ENCODE measurements around the gene STARD3NL. TPM values are rescaled to one million over a fixed set of nuclear protein-coding genes. Genes with fewer than 3 reads are reported as not detected.
"Not testable (repeated sequence)": the region's sequence is repeated elsewhere in the genome, so short reads cannot be mapped to it uniquely, and the experiment has no call there.

Gene STARD3NL
- total RNA-seq, 4 donors from 2014 or later, result 2.6 to 41.4 (median 28.6) TPM

DNA sequence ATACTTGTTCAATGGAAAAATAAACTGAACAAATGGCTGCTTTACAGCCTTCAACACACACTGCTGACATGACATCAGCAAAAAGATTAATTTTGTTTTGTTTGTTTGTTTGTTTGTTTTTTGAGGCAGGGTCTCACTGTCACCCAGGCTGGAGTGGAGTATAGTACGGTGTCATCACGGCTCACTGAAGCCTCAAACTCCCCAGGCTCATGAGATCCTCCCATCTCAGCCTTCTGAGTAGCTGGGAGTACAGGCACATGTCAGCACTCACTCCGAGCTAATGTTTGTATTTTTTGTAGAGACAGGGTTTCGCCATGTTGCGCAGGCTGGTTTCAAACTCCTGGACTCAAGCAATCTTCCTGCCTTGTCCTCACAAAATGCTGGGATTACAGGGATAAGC, 84.5 kb downstream of the STARD3NL start:
- Histone ChIP-seq H3K4me1 (no peaks in the 10 kb centered on the region), H3K27ac (no peak overlapping the region), H3K27me3 (no peaks in the 10 kb centered on the region), H3K9me3 (no peaks in the 10 kb centered on the region), H3K36me3 (no peaks in the 10 kb centered on the region), H3K4me3 (no peak overlapping the region)
- 65 to 79% methylated on average over 4 to 5 of the region's 5 CpGs for WGBS, 2 donors (ENCODE audit: low coverage in 1 of 2)
- intact Hi-C loops (cut with DNase I; ENCODE audit: low total_unique reads) (no loop called here), in situ Hi-C loops (cut with MboI; ENCODE audit: low pct_ligation_motif_present in 1 of 4, low pct_unique_long_range_greater_than_20kb in 1 of 4, low sequenced_read_pairs in 3 of 4) (no loop called here)
- TF ChIP-seq, protein P1, sequence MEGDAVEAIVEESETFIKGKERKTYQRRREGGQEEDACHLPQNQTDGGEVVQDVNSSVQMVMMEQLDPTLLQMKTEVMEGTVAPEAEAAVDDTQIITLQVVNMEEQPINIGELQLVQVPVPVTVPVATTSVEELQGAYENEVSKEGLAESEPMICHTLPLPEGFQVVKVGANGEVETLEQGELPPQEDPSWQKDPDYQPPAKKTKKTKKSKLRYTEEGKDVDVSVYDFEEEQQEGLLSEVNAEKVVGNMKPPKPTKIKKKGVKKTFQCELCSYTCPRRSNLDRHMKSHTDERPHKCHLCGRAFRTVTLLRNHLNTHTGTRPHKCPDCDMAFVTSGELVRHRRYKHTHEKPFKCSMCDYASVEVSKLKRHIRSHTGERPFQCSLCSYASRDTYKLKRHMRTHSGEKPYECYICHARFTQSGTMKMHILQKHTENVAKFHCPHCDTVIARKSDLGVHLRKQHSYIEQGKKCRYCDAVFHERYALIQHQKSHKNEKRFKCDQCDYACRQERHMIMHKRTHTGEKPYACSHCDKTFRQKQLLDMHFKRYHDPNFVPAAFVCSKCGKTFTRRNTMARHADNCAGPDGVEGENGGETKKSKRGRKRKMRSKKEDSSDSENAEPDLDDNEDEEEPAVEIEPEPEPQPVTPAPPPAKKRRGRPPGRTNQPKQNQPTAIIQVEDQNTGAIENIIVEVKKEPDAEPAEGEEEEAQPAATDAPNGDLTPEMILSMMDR (IDR thresholded peaks at IDR 0.05), result no peak
- no peak for TF ChIP-seq POLR2AphosphoS5 (IDR thresholded peaks at IDR 0.05)
- TF ChIP-seq POLR2A (IDR thresholded peaks at IDR 0.05), result no peak
- no peak for DNase-seq

DNA sequence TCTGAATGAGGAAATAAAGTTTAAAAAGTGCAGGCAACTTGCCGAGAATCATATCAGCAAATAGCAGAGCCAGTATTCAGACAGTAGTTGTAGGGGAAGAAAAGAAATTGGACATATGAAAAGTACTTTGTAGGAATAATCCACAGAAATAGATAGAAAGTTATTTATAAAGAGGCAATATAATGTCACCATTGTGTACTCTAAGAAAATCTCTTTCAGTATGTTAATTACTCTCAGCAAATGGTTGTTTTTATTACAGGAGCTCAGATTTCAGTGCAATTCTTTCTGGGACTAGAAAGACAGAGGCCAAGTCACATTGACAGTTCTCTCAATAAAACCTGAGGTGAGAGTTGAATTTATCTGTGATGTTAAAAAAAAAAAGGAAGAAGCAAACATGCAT, 85.2 kb downstream of the STARD3NL start:
- intact Hi-C loops (cut with DNase I; ENCODE audit: low total_unique reads); DNase-seq; H3K9me3 ChIP-seq; H3K4me1 ChIP-seq; H3K27me3 ChIP-seq; H3K4me3 ChIP-seq; in situ Hi-C loops (cut with MboI; ENCODE audit: low pct_ligation_motif_present in 1 of 4, low pct_unique_long_range_greater_than_20kb in 1 of 4, low sequenced_read_pairs in 3 of 4); H3K36me3 ChIP-seq; H3K27ac ChIP-seq: not testable (repeated sequence)
- WGBS, 2 donors (ENCODE audit: low coverage in 1 of 2), result 20 to 36% methylated on average over 1 of the region's 1 CpG

DNA sequence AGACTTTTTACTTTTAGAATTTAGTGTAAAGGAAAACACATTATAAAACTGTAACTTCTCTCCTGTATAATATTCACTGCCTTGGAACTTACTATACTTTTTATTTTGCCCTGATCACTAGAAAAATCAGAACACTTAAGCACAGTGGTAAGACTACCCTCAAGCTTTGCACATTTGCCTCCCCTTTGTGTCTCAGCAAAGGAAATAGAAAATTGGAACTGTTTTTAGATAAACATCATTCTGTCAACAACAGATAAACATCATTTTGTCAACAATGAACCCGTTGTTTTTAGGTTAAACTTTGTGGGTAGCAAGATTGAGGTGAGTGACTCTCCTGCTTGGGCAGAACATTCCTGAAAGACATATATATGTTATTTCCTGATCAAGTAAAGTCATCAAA, 86.6 kb downstream of the STARD3NL start:
- in situ Hi-C loops (cut with MboI; ENCODE audit: low pct_ligation_motif_present in 1 of 4, low pct_unique_long_range_greater_than_20kb in 1 of 4, low sequenced_read_pairs in 3 of 4); H3K36me3 ChIP-seq; H3K27me3 ChIP-seq; H3K27ac ChIP-seq; H3K4me3 ChIP-seq; DNase-seq; H3K9me3 ChIP-seq; H3K4me1 ChIP-seq; intact Hi-C loops (cut with DNase I; ENCODE audit: low total_unique reads): not testable (repeated sequence)
- 0 to 45% methylated on average over 1 of the region's 1 CpG for WGBS, 2 donors (ENCODE audit: low coverage in 1 of 2)

DNA sequence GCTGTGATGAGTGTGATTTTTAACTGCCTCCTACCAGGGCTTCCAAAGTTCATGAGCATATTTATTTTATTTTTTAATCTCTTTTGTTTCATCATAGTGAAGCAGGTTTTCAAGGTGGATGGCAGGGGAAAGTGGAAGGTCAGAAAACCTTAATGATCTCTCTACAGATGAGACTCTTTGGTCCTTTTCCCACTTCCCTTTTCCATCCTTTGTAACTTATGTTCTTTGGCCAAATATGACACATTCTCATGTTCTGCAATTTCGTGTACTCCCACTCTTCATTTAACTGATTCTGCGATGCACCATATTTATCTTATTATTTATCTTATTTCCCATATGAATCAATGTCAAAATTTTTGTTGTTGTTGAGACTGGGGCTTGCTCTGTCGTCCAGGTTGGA, 87.9 kb downstream of the STARD3NL start:
- intact Hi-C loops (cut with DNase I; ENCODE audit: low total_unique reads); H3K36me3 ChIP-seq; DNase-seq; in situ Hi-C loops (cut with MboI; ENCODE audit: low pct_ligation_motif_present in 1 of 4, low pct_unique_long_range_greater_than_20kb in 1 of 4, low sequenced_read_pairs in 3 of 4); H3K27ac ChIP-seq; H3K27me3 ChIP-seq; H3K4me1 ChIP-seq; H3K4me3 ChIP-seq; H3K9me3 ChIP-seq: not testable (repeated sequence)
- WGBS, 2 donors (ENCODE audit: low coverage in 1 of 2), result 66 to 71% methylated on average over 3 of the region's 3 CpGs

DNA sequence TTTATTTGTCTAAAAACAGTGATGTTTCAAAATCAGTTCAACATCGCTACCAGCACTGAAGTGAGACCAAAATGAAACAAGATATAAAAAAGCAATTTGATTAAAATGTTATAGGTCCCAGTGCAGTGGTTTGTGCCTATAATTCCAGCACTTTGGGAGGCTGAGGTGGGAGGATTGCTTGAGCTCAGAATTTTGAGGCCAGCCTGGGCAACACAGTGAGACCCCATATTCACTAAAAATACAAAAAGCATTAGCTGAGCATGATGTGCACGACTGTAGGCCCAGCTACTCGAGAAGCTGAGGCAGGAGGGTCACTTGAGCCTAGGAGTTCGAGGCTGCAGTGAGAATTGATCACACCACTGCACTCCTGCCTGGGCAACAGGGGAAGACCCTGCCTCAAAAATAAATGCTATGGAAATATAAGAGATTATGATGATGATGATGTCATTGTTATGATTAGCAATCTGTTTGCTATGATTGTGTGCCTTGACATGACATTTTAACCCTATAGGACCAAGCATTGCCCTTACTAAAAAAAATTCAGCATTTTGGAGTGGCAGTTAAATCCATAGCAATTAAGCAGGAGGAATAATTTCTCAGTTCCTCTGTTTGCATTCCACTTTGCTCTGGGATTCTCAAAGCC, 91.8 kb downstream of the STARD3NL start:
- H3K27me3 ChIP-seq; intact Hi-C loops (cut with DNase I; ENCODE audit: low total_unique reads); H3K27ac ChIP-seq; in situ Hi-C loops (cut with MboI; ENCODE audit: low pct_ligation_motif_present in 1 of 4, low pct_unique_long_range_greater_than_20kb in 1 of 4, low sequenced_read_pairs in 3 of 4); DNase-seq; H3K4me1 ChIP-seq; H3K4me3 ChIP-seq; H3K9me3 ChIP-seq; H3K36me3 ChIP-seq: not testable (repeated sequence)
- 62% methylated on average over 4 of the region's 4 CpGs; no CpG with 5 or more reads in 1 of the 2 donors for WGBS, 2 donors (ENCODE audit: low coverage in 1 of 2)

DNA sequence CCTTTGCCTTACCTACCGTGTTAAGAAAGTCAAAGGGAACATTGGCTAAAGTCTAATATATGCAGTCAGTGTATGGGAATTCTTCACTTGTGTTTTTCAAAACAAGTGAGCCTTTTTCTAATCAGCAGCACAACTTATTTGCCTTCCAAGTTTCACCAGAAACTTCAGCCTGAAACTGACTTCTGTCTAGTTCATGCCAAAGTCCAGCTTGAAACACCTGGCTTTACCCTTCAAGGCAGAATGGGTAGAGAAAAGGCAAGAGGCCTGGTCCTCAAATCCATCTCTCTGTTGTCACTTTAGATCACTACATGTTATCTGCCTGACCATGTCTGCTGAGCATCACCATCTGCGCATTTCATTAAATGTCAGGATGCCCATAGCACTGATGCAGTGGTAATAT, 92.4 kb downstream of the STARD3NL start:
- in situ Hi-C loops (cut with MboI; ENCODE audit: low pct_ligation_motif_present in 1 of 4, low pct_unique_long_range_greater_than_20kb in 1 of 4, low sequenced_read_pairs in 3 of 4); intact Hi-C loops (cut with DNase I; ENCODE audit: low total_unique reads); H3K27ac ChIP-seq; DNase-seq; H3K36me3 ChIP-seq; H3K27me3 ChIP-seq; H3K4me3 ChIP-seq; H3K9me3 ChIP-seq; H3K4me1 ChIP-seq: not testable (repeated sequence)
- 81 to 100% methylated on average over 1 of the region's 2 CpGs for WGBS, 2 donors (ENCODE audit: low coverage in 1 of 2)

DNA sequence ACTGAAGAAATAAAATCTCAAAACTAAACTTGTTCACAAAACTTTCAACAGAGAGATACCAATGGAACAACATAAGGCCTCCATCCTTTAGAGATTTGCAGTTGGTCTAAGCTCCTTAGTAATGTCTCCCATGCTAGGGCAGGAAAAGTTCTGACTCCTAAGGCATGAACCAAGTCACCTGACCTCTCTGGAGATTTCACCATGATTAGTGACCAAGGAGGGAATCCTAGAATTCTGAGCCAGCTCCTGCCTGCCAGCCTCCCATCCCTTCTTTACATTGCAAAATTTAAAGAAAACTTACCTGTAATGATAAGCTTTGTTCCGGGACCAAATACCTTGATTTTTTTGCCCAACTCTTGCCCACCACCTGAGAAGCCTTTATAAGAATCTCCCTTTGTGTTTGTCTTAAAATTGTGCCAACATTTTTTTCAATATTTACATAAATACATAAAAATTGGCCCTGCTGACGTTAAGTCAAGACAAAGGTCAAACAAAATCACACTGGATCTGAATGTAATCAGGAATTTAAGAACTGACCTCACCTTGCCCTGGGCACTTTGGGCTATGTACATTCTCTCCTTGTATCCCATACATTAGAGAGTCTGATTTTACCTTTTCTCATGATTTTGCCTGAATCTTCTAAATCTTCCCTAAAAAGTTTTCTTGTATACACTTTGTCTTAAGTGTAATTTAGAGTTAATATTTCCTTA, 95.4 kb downstream of the STARD3NL start, which contains the start of gene TARP:
Gene TARP (minus strand): TSS at position 351 of the 710 bp plus-strand sequence.
- WGBS, 2 donors (ENCODE audit: low coverage in 1 of 2), result 59 to 60% methylated on average over 2 of the region's 2 CpGs
- H3K27ac ChIP-seq, result no peak within 1 kb of the TSS
- DNase-seq, result no peak
- no peak for TF ChIP-seq EP300 (IDR thresholded peaks at IDR 0.05; ENCODE audit: low read depth)
- TF ChIP-seq, protein P1 (IDR thresholded peaks at IDR 0.05), result no peak
- no peak for TF ChIP-seq POLR2AphosphoS5 (IDR thresholded peaks at IDR 0.05)
- no peak for TF ChIP-seq POLR2A (IDR thresholded peaks at IDR 0.05)
- H3K27me3 ChIP-seq, result no peaks in the 10 kb centered on the region
- no peaks in the 10 kb centered on the region for H3K9me3 ChIP-seq
- H3K36me3 ChIP-seq, result no peaks in the 10 kb centered on the region
- intact Hi-C loops (cut with DNase I; ENCODE audit: low total_unique reads) (no loop called here), in situ Hi-C loops (cut with MboI; ENCODE audit: low pct_ligation_motif_present in 1 of 4, low pct_unique_long_range_greater_than_20kb in 1 of 4, low sequenced_read_pairs in 3 of 4) (no loop called here)
- H3K4me1 ChIP-seq, result no peaks in the 10 kb centered on the region
- no peak within 1 kb of the TSS for H3K4me3 ChIP-seq

Measured in transverse colon (tissue), 4 donors.